Measurements from ENCODE around the gene NPIPA8. TPM values are rescaled to one million over a fixed set of nuclear protein-coding genes. Genes with fewer than 3 reads are reported as not detected.

Gene NPIPA8
- 4.9 TPM in 1 of 2 replicates, not detected in the other for total RNA-seq

DNA sequence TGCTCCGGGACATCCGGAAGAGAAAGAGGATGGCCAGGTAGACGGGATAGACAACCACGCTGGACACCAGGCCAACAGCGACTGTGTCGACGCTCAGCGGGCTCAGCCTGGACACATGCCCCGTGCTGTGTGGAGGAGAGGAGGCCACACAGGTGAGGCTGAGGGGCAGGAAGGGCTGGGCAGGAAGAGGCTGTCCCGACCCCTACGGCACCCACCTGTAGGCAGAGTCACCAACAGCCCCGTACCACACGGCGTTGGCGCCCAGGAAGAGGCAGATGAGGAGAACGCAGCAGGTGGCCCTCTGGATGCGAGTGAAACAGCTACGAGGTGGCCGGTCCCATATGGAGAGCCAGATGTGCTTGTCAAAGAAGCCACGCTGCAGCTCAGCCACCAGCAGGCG lies at the start of gene NPIPA8:
Gene NPIPA8, minus strand, starts transcription at position 101 of the 400 bp plus-strand sequence. CDS start 4,074 bp downstream, outside the sequence.

Other genes starting within 250 kb of the NPIPA8 start
- gene NOMO2, start 225.4 kb upstream of the NPIPA8 start, total RNA-seq: 91.4 and 95.7 TPM in 2 replicates

All from myometrial cell (primary cell).